Left ventricle myocardium inferior (tissue), 1 donor: ENCODE measurements around the gene SVOPL. TPM values are rescaled to one million over a fixed set of nuclear protein-coding genes. Genes with fewer than 3 reads are reported as not detected.

Source experiments
- DNase-seq: peaks from one replicate; pipeline ENCODE4 v3.0.0-alpha.2; 2020
- H3K27ac ChIP-seq: fragments of 200-600 bp; replicated peaks from 2 replicates; pipeline ENCODE4 v1.8.0; 2021
- H3K27me3 ChIP-seq: fragments of 200-600 bp; 2 replicates; pipeline ENCODE4 v1.8.0; 2021; ENCODE audit warnings: low read depth
- H3K36me3 ChIP-seq: fragments of 200-600 bp; 2 replicates; pipeline ENCODE4 v1.8.0; 2021
- H3K4me1 ChIP-seq: fragments of 200-600 bp; 2 replicates; pipeline ENCODE4 v1.8.0; 2021
- H3K4me3 ChIP-seq: fragments of 200-600 bp; 2 replicates; pipeline ENCODE4 v1.8.0; 2021; ENCODE audit warnings: mild to moderate bottlenecking, moderate library complexity
- H3K9me3 ChIP-seq: fragments of 200-600 bp; replicated peaks from 2 replicates; pipeline ENCODE4 v1.8.0; 2021
- intact Hi-C: fragments of 100-400 bp; cut with micrococcal nuclease; formaldehyde crosslinking; loops from one replicate; pipeline ENCODE4 v1.11.0; 2022
- total RNA-seq: library from RNA; stranded (reverse); fragmentation: NEBNext Ultra II Directional; extraction: Animal tissue kit (Norgen Biotek cat#: 25700); gene quantifications from one replicate; pipeline ENCODE4 v1.2.1, GENCODE V29; 2021
- TF ChIP-seq, protein P1 (sequence below): fragments of 200-600 bp; IDR thresholded peaks from 2 replicates; pipeline ENCODE4 v1.8.0; 2021; ENCODE audit warnings: antibody characterized with exemption, mild to moderate bottlenecking, borderline replicate concordance
- donor health status: DM: no; HTN: yes; CAD: no; lungs with severe emphysema.

SVOPL gene
- total RNA-seq, 1 donor from 2014 or later: not detected

- Histone ChIP-seq H3K36me3 (no peaks in the 10 kb centered on the region), H3K27ac (no peak overlapping the region), H3K4me3 (no peak overlapping the region), H3K9me3 (no peaks in the 10 kb centered on the region), H3K27me3 (peaks cover 64% of the 10 kb centered on the region), H3K4me1 (no peaks in the 10 kb centered on the region)
- intact Hi-C loops: no loop called here
- TF ChIP-seq, protein P1, sequence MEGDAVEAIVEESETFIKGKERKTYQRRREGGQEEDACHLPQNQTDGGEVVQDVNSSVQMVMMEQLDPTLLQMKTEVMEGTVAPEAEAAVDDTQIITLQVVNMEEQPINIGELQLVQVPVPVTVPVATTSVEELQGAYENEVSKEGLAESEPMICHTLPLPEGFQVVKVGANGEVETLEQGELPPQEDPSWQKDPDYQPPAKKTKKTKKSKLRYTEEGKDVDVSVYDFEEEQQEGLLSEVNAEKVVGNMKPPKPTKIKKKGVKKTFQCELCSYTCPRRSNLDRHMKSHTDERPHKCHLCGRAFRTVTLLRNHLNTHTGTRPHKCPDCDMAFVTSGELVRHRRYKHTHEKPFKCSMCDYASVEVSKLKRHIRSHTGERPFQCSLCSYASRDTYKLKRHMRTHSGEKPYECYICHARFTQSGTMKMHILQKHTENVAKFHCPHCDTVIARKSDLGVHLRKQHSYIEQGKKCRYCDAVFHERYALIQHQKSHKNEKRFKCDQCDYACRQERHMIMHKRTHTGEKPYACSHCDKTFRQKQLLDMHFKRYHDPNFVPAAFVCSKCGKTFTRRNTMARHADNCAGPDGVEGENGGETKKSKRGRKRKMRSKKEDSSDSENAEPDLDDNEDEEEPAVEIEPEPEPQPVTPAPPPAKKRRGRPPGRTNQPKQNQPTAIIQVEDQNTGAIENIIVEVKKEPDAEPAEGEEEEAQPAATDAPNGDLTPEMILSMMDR: no peak
- no peak for DNase-seq
Observed at GRCh38 chr7:138661069-138661635, 40.0 kb downstream of the SVOPL start.

DNA sequence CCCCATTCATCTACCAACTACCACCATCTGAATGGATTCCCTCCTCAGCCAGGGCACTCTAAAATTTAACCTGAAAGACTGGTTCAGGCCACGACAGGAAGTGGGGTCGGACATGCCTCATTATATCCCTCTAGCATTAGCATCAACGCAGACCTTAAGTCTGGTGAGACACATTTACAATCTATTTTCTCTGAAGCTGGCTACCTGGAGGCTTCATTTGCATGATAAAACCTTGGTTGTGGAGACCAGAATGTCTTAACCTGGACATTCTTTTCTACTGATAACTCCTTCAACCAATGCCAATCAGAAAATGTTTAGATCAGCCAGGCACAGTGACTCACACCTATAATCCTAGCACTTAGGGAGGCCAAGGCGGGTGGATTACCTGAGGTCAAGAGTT lies 42.3 kb downstream of the SVOPL start:
- TF ChIP-seq, protein P1: no peak
- no peak for DNase-seq
- intact Hi-C loops: no loop called here
- peaks cover 46% of the 10 kb centered on the region for H3K27me3 ChIP-seq
- no peaks in the 10 kb centered on the region for H3K4me1 ChIP-seq
- H3K4me3 ChIP-seq: no peak overlapping the region
- no peak overlapping the region for H3K27ac ChIP-seq
- H3K36me3 ChIP-seq: no peaks in the 10 kb centered on the region
- H3K9me3 ChIP-seq: peaks cover 14% of the 10 kb centered on the region

- Histone ChIP-seq H3K36me3 (no peaks in the 10 kb centered on the region), H3K27me3 (peaks cover 37% of the 10 kb centered on the region), H3K9me3 (peaks cover 22% of the 10 kb centered on the region), H3K4me1 (no peaks in the 10 kb centered on the region), H3K27ac (no peak overlapping the region), H3K4me3 (no peak overlapping the region)
- no peak for DNase-seq
- TF ChIP-seq, protein P1: no peak
- intact Hi-C loops: no loop called here
Observed at GRCh38 chr7:138657854-138658386, 43.2 kb downstream of the SVOPL start.

GRCh38 chr7:138656952-138657351 lies 44.2 kb downstream of the SVOPL start:
- peaks cover 27% of the 10 kb centered on the region for H3K27me3 ChIP-seq
- peaks cover 22% of the 10 kb centered on the region for H3K9me3 ChIP-seq
- H3K4me1 ChIP-seq: no peaks in the 10 kb centered on the region
- TF ChIP-seq, protein P1: no peak
- DNase-seq: no peak
- H3K36me3 ChIP-seq: no peaks in the 10 kb centered on the region
- no peak overlapping the region for H3K4me3 ChIP-seq
- no peak overlapping the region for H3K27ac ChIP-seq
- intact Hi-C loops: no loop called here

DNA sequence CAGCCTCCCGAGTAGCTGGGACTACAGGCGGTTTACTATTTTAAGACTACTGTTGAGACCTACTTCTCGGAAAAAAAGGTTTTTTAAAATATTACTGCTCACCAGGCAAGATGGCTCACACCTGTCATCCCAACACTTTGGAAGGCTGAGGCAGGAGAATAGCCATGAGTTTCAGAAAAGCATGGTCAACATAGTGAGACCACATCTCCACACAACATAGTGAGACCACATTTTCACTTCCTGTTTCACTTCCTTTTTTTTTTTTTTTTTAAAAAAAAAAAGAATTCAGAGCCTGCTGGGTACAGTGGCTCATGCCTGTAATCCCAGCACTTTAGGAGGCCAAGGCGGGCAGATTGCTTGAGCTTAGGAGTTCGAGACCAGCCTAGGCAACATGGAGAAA lies 46.5 kb downstream of the SVOPL start:
- no peak for DNase-seq
- H3K9me3 ChIP-seq: peaks cover 22% of the 10 kb centered on the region
- intact Hi-C loops: no loop called here
- no peak overlapping the region for H3K27ac ChIP-seq
- TF ChIP-seq, protein P1: no peak
- no peak overlapping the region for H3K4me3 ChIP-seq
- H3K36me3 ChIP-seq: no peaks in the 10 kb centered on the region
- no peaks in the 10 kb centered on the region for H3K4me1 ChIP-seq
- peaks cover 5% of the 10 kb centered on the region for H3K27me3 ChIP-seq
